Stimulated activated CD8-positive, alpha-beta memory T cell treated with anti-CD3 and anti-CD28 coated beads, Interleukin-2, amount 100 ng/mL, for 1 hour (primary cell): ENCODE measurements around the gene GARIN5B.
"Not testable (repeated sequence)": the region's sequence is repeated elsewhere in the genome, so short reads cannot be mapped to it uniquely, and the experiment has no call there.

Source experiments
- DNase-seq, 2 donors: peaks; one replicate each; pipeline ENCODE4 v3.0.0-alpha.2; 2020; ENCODE audit warnings: low read depth in 2 of 2

The GARIN5B gene

GRCh38 chr19:55362990-55363716 is at the start of gene GARIN5B:
GARIN5B (minus strand) TSS chr19:55363260; CDS start chr19:55363066, 194 bp downstream.
- no peak for DNase-seq

GRCh38 chr19:55410168-55410567 is 47.1 kb upstream of the GARIN5B start:
- DNase-seq: no peak

- not testable (repeated sequence) for DNase-seq
These were observed 46.1 kb upstream of the GARIN5B start for GRCh38 chr19:55409179-55409578.

- DNase-seq: no peak
These were observed 45.4 kb upstream of the GARIN5B start for GRCh38 chr19:55408533-55408872.

GRCh38 chr19:55407800-55408532 is 44.9 kb upstream of the GARIN5B start:
- peak; percentile 90 to 93 for DNase-seq

- DNase-seq: not testable (repeated sequence)
These were observed 44.4 kb upstream of the GARIN5B start, which contains the start of gene UBE2S for GRCh38 chr19:55407550-55407799. UBE2S (minus strand) TSS chr19:55407788; CDS start chr19:55407589, 199 bp downstream.

- no peak for DNase-seq
These were observed 43.9 kb upstream of the GARIN5B start for GRCh38 chr19:55406826-55407549.

GRCh38 chr19:55406091-55406825 is 43.2 kb upstream of the GARIN5B start:
- DNase-seq: no peak

- DNase-seq: no peak
These were observed 42.6 kb upstream of the GARIN5B start for GRCh38 chr19:55405638-55406037.

- DNase-seq: no peak
These were observed 39.4 kb upstream of the GARIN5B start for GRCh38 chr19:55402509-55402908.

GRCh38 chr19:55401390-55401789 is 38.3 kb upstream of the GARIN5B start:
- not testable (repeated sequence) for DNase-seq

GRCh38 chr19:55400281-55401087 is 37.4 kb upstream of the GARIN5B start:
- no peak for DNase-seq

- DNase-seq: no peak
These were observed 35.3 kb upstream of the GARIN5B start for GRCh38 chr19:55398200-55398925.

- DNase-seq: no peak
These were observed 30.0 kb upstream of the GARIN5B start for GRCh38 chr19:55392820-55393761.

GRCh38 chr19:55391702-55392615 is 28.9 kb upstream of the GARIN5B start:
- no peak for DNase-seq

GRCh38 chr19:55391191-55391670 is 28.2 kb upstream of the GARIN5B start:
- no peak for DNase-seq

GRCh38 chr19:55390461-55390880 is 27.4 kb upstream of the GARIN5B start:
- no peak for DNase-seq
